ENCODE measurements around the gene EDN2. TPM values are rescaled to one million over a fixed set of nuclear protein-coding genes. Genes with fewer than 3 reads are reported as not detected.

The EDN2 gene
- total RNA-seq, 1 donor from 2014 or later: not detected

GRCh38 chr1:41486053-41486370 lies 1.5 kb upstream of the EDN2 start:
- DNase-seq (ENCODE audit: low spot score) (no peak), ATAC-seq (no peak)

GRCh38 chr1:41485605-41486004 lies 1.1 kb upstream of the EDN2 start:
- no peak for ATAC-seq
- DNase-seq (ENCODE audit: low spot score): no peak

- DNase-seq (ENCODE audit: low spot score) (no peak), ATAC-seq (no peak)
These were observed 502 bp downstream of the EDN2 start for GRCh38 chr1:41483960-41484401.

- ATAC-seq: no peak
- DNase-seq (ENCODE audit: low spot score): no peak
These were observed 1.3 kb downstream of the EDN2 start for GRCh38 chr1:41483001-41483850.

- no peak for DNase-seq (ENCODE audit: low spot score)
- ATAC-seq: no peak
These were observed 2.3 kb downstream of the EDN2 start for GRCh38 chr1:41482001-41482765.

GRCh38 chr1:41481109-41481775 lies 3.2 kb downstream of the EDN2 start:
- ATAC-seq (no peak), DNase-seq (ENCODE audit: low spot score) (no peak)

GRCh38 chr1:41480204-41481108 lies 4.0 kb downstream of the EDN2 start:
- no peak for ATAC-seq

GRCh38 chr1:41479808-41480160 lies 4.7 kb downstream of the EDN2 start:
- ATAC-seq (peak; percentile 6), DNase-seq (ENCODE audit: low spot score) (no peak)

More at GRCh38 chr1:41480204-41481108, 4.0 kb downstream of the EDN2 start:
- no peak for DNase-seq (ENCODE audit: low spot score)

- DNase-seq (ENCODE audit: low spot score): peak; percentile 67
- ATAC-seq: peak; percentile 48
These were observed 5.3 kb downstream of the EDN2 start for GRCh38 chr1:41479000-41479807.

- DNase-seq (ENCODE audit: low spot score) (no peak), ATAC-seq (no peak)
These were observed 6.2 kb downstream of the EDN2 start for GRCh38 chr1:41478118-41478748.

GRCh38 chr1:41476807-41477361 lies 7.6 kb downstream of the EDN2 start:
- DNase-seq (ENCODE audit: low spot score): peak; percentile 97
- ATAC-seq: peak; percentile 87

GRCh38 chr1:41475859-41476567 lies 8.5 kb downstream of the EDN2 start:
- no peak for DNase-seq (ENCODE audit: low spot score)

GRCh38 chr1:41475346-41475745 lies 9.1 kb downstream of the EDN2 start:
- no peak for ATAC-seq
- no peak for DNase-seq (ENCODE audit: low spot score)

More at GRCh38 chr1:41475859-41476567, 8.5 kb downstream of the EDN2 start:
- no peak for ATAC-seq

- no peak for DNase-seq (ENCODE audit: low spot score)
- ATAC-seq: peak; percentile 33
These were observed 9.8 kb downstream of the EDN2 start for GRCh38 chr1:41474490-41475271.

- DNase-seq (ENCODE audit: low spot score) (no peak), ATAC-seq (no peak)
These were observed 10.6 kb downstream of the EDN2 start for GRCh38 chr1:41473738-41474362.

- no peak for DNase-seq (ENCODE audit: low spot score)
- ATAC-seq: no peak
These were observed 12.8 kb downstream of the EDN2 start for GRCh38 chr1:41471658-41472057.

GRCh38 chr1:41469706-41470105 lies 14.8 kb downstream of the EDN2 start:
- DNase-seq (ENCODE audit: low spot score): no peak
- ATAC-seq: no peak
